Measurements from ENCODE around the gene SLC24A4.

DNA sequence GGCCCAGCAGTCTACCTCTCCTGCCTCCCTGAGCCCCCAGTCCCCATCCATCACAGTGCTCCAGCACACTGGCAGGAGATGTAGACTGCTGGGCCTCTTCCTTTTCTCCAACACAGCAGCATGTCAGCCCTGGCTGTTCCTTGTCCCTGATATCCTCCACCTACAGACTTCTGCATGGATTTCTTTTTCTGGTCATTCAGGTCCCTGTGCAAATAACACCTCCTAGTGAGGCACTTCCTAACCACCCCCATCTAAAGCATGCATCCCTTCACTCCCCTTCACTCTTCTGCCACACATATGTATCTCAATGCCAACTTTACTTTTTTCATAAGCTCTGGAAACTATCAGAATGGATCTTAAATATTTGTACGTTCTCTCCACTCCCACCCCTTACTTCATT lies 81.5 kb downstream of the SLC24A4 start:
- TF ChIP-seq POLR2A (IDR thresholded peaks at IDR 0.05; ENCODE audit: low read length) = no peak
- no peak for TF ChIP-seq GATA1 (IDR thresholded peaks at IDR 0.05; ENCODE audit: low read depth, low read length)
